AG20443 (cell line): ENCODE results near the gene NUDT9.
"Not testable (repeated sequence)": the region's sequence is repeated elsewhere in the genome, so short reads cannot be mapped to it uniquely, and the experiment has no call there.

Source experiments
- DNase-seq: peaks from one replicate; pipeline ENCODE4 v3.0.0; 2012; ENCODE audit warnings: low spot score, mixed read lengths

The NUDT9 gene, protein sequence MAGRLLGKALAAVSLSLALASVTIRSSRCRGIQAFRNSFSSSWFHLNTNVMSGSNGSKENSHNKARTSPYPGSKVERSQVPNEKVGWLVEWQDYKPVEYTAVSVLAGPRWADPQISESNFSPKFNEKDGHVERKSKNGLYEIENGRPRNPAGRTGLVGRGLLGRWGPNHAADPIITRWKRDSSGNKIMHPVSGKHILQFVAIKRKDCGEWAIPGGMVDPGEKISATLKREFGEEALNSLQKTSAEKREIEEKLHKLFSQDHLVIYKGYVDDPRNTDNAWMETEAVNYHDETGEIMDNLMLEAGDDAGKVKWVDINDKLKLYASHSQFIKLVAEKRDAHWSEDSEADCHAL

GRCh38 chr4:87422104-87423052 lies at the start of gene NUDT9:
Gene NUDT9 (plus strand): TSS chr4:87422573. CDS start chr4:87422906, 333 bp downstream.
- DNase-seq: peak; percentile 95

DNA sequence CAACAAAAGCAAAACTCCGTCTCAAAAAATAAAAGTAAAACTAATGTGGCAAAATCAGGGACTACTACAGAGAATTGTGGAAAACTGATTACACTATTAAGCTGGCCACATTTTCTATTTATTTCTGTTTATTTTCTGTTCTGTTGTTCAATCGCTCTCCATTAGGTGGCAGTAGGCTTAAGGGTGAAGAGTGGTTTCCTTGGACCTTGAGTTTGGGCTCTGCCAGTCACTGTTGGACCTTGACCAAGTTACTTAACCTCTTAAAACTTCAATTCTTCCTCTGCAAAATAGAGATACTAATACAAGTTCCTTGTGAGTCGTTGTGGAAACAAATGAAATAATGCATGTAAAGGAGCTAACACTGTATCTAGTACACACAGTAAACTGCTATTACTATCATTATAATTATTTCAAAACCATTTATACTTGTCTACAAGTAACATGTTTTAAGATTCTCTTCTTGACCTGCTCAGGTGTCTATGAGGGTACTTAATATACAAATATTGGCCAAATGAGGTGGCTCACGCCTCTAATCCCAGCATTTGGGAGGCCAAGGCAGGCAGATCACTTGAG lies 46.6 kb upstream of the NUDT9 start:
- DNase-seq: peak; percentile 73

- DNase-seq: no peak
These were observed 44.6 kb upstream of the NUDT9 start for GRCh38 chr4:87377816-87378215.

GRCh38 chr4:87382116-87382515 lies 40.3 kb upstream of the NUDT9 start:
- DNase-seq: no peak

DNA sequence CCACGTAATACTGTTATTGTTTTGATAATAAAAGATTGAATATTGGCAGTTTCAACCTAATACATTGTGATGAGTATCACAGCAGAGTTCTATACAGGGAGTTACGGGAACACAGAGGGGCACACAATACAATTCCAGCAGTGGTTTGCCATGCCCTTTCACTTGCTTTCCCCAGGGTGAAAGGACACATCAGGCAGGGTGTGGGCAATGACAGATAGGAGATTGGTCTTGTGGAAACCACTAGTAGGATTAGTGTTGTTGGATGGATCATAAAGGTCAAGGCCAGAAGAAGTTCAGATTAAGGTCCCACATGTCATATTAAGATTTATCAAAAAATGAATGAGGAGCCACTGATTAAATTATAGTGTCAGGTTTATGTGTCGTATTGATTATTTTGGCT lies 39.4 kb upstream of the NUDT9 start:
- DNase-seq: no peak

DNA sequence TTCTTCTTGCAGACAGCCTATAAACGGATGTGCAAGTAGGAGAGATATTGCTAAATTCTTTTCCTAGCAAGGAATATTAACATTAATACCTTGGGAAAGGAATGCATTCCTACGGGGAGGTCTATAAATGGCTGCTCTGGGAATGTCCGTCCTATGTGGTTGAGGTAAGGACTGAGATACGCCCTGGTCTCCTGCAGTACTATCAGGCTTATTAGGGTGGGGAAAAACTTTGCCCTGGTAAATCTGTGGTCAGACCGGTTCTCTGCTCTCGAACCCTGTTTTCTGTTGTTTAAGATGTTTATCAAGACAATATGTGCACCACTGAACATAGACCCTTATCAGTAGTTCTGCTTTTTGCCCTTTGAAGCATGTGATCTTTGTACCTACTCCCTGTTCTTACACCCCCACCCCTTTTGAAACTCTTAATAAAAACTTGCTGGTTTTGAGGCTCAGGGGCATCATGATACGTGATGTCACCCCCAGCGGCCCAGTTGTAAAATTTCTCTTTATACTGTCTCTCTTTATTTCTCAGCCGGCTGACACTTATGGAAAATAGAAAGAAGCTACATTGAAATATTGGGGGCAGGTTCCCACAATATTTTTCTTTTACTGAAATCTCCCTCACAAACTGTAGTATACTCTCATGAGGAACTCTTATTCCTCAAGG lies 37.8 kb upstream of the NUDT9 start:
- not testable (repeated sequence) for DNase-seq

DNA sequence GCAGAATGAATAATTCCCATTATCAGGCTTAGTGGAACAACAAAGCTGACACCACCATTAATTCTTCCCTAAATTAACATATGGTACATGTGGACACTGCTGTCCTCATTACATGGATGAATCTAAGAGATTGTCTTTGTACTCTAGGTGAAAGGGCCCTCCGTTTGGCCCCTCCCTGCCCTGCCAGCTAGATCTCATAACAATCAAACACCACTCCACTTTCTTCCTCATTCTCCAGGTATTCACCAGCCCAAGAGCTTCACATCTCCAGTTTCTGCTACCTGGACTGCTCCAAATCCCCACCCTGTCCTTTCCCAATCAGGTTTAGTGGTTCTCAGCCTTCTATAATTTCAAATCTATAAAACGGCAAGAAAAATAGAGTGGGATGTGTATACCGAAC lies 35.1 kb upstream of the NUDT9 start:
- no peak for DNase-seq

DNA sequence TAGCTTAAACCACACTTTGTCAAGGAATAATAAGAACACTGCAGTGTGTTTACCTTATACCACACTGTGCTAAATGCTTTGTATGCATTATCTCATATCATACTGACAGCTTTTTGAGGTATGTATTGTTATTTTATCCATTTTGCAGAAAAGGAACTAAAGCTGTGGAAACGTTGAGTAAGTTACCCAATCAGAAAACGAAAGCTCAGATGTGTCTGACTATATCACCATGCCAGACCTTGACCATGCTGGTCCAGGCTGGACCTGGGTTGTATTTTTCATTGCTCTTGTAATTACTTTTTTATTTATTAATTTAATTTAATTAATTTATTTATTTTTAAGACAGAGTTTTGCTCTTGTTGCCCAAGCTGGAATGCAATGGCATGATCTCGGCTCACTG lies 33.5 kb upstream of the NUDT9 start:
- DNase-seq: no peak

DNA sequence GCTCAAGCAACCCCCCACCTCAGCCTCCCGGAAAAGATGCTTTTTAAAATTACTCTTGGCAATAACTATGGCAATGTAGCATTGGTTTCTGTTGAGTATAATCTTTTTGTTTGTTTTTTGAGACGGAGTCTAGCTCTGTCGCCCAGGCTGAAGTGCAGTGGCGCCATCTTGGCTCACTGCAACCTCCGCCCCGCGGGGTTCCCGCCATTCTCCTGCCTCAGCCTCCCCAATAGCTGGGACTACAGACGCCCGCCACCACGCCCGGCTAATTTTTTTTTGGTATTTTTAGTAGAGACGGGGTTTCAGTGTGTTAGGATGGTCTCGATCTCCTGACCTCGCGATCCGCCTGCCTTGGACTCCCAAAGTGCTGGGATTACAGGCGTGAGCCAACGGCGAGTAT lies 32.3 kb upstream of the NUDT9 start:
- DNase-seq: not testable (repeated sequence)

DNA sequence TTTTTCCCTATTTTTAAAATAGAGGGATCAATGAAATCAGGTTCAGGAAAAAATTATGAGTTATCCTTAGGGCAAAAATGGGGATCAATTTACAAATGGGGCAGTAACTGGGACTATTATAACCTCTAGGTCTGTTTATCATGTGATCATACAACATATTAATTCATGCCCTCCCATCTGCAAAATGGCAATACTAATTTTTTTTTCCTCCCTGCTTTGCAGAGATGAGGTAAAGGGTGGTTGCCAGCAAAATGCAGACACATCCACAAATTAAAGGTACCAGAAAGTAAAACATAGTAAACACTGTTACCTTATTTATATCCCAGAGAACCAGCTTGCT lies 31.9 kb upstream of the NUDT9 start:
- DNase-seq: no peak

DNA sequence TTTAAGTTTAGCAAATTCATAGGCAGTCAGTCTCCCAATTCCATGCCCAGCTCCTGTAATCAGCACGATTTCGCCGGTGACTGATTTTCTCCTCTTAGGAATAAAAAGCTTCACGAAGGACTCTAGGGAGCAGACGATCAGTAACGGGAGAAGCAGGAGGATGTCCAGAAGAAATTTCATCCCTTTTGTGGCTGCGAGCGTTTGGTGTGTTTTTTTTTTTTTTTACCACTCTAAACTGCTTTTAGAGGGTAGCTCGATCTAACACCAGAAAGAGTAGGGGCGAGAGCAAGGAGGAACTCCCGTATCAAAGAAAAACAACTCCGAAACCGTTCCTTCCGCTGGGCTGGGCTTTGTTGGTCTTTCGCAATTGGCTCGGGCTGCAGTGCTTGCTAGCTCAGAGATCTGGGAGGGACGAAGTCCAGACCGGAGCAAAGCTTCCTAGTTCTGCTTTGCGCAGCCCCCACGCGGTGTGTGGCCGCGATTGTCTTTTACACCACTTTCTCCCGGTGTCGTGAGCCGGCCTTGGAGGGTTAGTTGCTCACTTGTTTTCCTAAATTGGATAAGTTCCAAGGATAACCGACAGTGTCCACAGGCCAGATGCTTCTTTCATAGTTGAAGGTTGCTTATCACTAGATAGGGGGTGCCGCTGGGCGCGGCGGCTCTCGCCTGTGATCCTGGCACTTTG lies 31.3 kb upstream of the NUDT9 start, which contains the start of gene HSD17B11:
TSS of gene HSD17B11 (minus strand) at position 298 of the 685 bp plus-strand sequence. CDS start at position 180, 118 bp downstream.
- DNase-seq: peak; percentile 96

DNA sequence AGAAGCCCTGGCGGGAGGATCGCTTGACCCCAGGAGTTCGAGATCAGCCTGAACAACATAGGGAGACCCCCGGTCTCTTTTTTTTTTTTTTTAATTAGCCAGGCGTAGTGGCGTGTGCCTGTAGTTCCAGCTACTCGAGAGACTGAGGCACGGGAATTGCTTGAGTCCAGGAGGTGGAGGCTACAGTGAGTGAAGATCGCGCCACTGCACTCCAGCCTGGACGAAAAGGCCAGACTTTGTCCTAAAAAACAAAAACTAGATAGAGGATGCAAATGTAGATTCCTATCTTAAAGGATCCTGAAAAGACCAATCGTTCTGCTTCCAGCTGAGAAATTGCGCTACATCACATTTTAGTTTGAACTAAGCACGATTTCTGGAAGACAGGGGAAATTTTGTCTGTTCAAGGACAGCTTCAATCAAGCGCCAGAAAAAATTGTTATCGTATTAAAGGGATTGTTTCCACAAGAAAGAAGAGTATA lies 30.8 kb upstream of the NUDT9 start:
- DNase-seq: no peak

GRCh38 chr4:87392183-87392582 lies 30.2 kb upstream of the NUDT9 start:
- DNase-seq: no peak

- DNase-seq: not testable (repeated sequence)
These were observed 27.3 kb upstream of the NUDT9 start for GRCh38 chr4:87395073-87395472.

- not testable (repeated sequence) for DNase-seq
These were observed 26.5 kb upstream of the NUDT9 start for GRCh38 chr4:87395851-87396250.

DNA sequence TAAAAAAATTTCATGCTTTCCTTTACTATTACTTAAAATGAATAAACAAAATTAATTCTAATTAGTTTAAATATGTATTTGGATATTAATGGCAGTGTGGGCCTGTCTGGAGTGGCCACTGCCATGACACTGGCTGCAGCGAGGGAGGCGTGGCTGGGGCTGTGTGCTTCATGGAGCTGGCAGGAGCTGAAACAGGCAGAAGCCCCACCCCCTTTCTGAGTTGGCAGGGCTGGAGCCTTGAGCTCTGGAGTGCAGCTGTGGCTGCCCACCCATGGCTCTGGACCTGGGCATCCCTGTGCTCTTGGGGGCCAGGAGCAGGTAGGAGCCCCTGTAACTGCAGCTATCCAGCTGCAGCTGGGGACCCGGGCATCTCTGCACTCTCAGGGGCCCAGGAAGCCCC lies 23.2 kb upstream of the NUDT9 start:
- peak; percentile 29 for DNase-seq

DNA sequence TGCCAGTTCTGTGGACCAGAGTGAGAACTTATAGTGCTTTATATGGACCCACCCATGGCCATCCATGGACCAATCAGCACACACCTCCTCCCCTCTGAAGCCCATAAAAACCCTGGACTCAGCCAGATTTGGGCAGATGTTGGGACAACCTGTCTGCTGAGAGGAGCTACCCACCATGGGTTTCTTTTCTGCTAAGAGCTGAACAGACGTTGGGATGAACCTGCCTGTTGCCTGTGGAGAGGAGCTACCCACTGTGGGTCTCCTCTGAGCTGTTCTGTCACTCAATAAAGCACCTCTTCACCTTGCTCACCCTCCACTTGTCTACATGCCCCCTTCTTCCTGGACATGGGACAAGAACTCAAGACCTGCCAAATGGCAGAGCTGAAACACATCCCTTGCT lies 22.4 kb upstream of the NUDT9 start:
- no peak for DNase-seq

DNA sequence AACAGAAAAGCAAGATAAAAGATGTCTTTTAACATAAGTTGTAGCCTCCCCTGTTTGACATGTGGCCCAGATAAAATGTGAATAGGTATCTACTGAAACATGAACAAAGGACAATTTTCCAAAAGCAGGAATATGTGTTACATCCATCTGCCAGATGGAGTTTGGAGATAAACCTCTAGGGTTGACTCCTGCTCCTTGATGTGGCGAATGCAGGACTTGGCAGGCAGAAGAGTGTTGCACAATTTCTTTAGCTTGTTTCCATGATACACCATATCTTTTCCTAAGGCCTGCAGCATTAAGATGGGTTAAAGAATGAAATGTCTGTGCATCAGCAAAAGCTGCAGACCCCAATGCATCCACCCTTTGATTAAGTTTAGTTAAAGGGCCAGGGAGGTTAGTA lies 18.6 kb upstream of the NUDT9 start:
- not testable (repeated sequence) for DNase-seq

DNA sequence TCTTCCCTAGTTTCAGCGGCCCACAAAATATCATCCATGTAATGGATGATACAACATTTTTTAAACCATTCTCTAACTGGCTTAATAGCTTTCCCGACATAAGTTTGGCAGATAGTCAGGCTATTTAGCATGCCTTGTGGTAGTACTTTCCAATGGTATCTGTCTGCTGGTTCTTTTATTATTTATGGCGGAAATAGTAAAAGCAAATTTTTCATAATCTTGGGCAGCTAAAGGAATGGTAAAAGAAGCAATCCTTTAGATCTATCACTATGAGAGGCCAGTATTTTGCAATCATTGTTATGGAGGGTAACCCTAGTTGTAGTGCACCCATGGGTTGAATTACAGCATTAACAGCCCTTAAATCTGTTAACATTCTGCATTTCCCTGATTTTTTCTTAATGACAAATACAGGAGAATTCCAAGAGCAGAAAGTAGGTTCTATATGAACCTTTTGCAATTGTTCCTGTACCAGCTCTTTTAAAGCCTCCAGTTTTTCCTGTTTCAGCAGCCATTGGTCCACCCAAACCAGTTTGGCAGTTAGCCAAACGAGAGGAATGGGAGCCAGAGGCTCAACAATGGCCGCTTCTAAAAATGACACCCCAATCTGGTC lies 17.1 kb upstream of the NUDT9 start:
- DNase-seq: no peak

- DNase-seq: no peak
These were observed 15.9 kb upstream of the NUDT9 start for GRCh38 chr4:87406462-87406861.

- not testable (repeated sequence) for DNase-seq
These were observed 15.5 kb upstream of the NUDT9 start for GRCh38 chr4:87406902-87407301.
